Esophagus muscularis mucosa (tissue), 4 donors: ENCODE measurements around the gene INPP4B. TPM values are rescaled to one million over a fixed set of nuclear protein-coding genes. Genes with fewer than 3 reads are reported as not detected.

Experiments
- DNase-seq: peaks from one replicate; pipeline ENCODE4 v3.0.0-alpha.2; 2017; ENCODE audit errors: extremely low spot score
- H3K27ac ChIP-seq, 4 donors: fragments of 200-600 bp; sonication (generic); replicated peaks in 1 of 4; 1 replicate in 3 of 4; 2 replicates in 1 of 4; pipeline ENCODE4 v1.5.1; 2016 to 2019; ENCODE audit warnings: mild to moderate bottlenecking in 1 of 4
- H3K27me3 ChIP-seq, 4 donors: fragments of 200-600 bp; sonication (generic); one replicate each; pipeline versions ENCODE4 v1.5.1 to v1.6.0; 2016 to 2019
- H3K36me3 ChIP-seq, 4 donors: fragments of 200-600 bp; sonication (generic); one replicate each; pipeline ENCODE4 v1.5.1; 2016 to 2019
- H3K4me1 ChIP-seq, 4 donors: fragments of 200-600 bp; sonication (generic); one replicate each; pipeline ENCODE4 v1.5.1; 2016 to 2019
- H3K4me3 ChIP-seq, 4 donors: fragments of 200-600 bp; sonication (generic); 1 replicate in 2 of 4; 2 replicates in 2 of 4; pipeline ENCODE4 v1.5.1; 2016 to 2019; ENCODE audit warnings: mild to moderate bottlenecking in 4 of 4, moderate library complexity in 1 of 4
- H3K9me3 ChIP-seq, 4 donors: fragments of 200-600 bp; sonication (generic); 1 replicate in 3 of 4; 2 replicates in 1 of 4; pipeline ENCODE4 v1.5.1; 2016 to 2019
- CTCF ChIP-seq, 3 experiments: fragments of 200-600 bp in 2 of 3; fragments of 450-650 bp in 1 of 3; sonication (generic) in 2 of 3; IDR thresholded peaks; one replicate each; pipeline ENCODE4 v1.5.1; 2017 to 2019; ENCODE audit warnings: antibody characterized with exemption in 3 of 3, mild to moderate bottlenecking in 2 of 3, moderate library complexity in 1 of 3
- EP300 ChIP-seq: sonication (generic); formaldehyde crosslinking; IDR thresholded peaks from one replicate; pipeline ENCODE4 v1.6.1; 2017; ENCODE audit warnings: antibody characterized with exemption
- POLR2A ChIP-seq: fragments of 450-650 bp; IDR thresholded peaks from one replicate; pipeline ENCODE4 v1.6.1; 2017; ENCODE audit warnings: antibody characterized with exemption, moderate library complexity, mild to moderate bottlenecking, low read depth
- POLR2AphosphoS5 ChIP-seq, 2 donors: sonication (generic); formaldehyde crosslinking; IDR thresholded peaks; one replicate each; pipeline ENCODE4 v1.6.1; 2017; ENCODE audit warnings: antibody characterized with exemption in 2 of 2
- WGBS: methylation state at CpG from one replicate; pipeline ENCODE4 v1.1.5; 2018; 5-methylcytosine and 5-hydroxymethylcytosine counted together
- intact Hi-C: fragments of 100-400 bp; cut with DNase I; formaldehyde crosslinking; loops from one replicate; pipeline ENCODE4 v1.15.1; 2023
- total RNA-seq, 4 donors: library from RNA; depleted of rRNA; stranded (reverse); fragments of >200 nt; gene quantifications; one replicate each; pipeline versions ENCODE4 v1.1.0 to v1.2.1, GENCODE V29; 2016

Gene INPP4B
- total RNA-seq, 4 donors from 2014 or later = 12.7 to 23.4 (median 15.9) TPM

DNA sequence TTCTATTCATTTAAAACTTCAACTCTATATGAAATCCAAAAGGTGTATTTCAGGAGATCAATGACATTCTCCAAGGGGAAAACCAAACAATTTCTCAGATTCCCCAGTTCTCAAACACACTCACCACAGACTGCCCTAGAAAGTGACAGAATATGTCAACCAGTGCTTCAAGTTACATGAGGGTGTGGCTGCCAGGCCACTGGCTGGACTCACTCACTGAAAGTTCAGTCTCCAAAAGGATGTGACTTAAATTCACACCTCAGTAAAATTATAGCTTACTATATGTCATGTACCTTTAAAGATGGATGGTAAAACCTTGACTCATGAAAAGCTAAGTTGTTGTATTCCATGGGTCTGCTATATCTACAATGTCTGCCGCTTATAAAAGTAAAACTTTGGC is 7.3 kb downstream of the INPP4B start:
- no peak for DNase-seq
- Histone ChIP-seq H3K4me3 (no peak overlapping the region), H3K27me3 (no peaks in the 10 kb centered on the region), H3K9me3 (no peaks in the 10 kb centered on the region), H3K4me1 (no peaks in the 10 kb centered on the region), H3K36me3 (no peaks in the 10 kb centered on the region), H3K27ac (no peak overlapping the region)
- WGBS = 94% methylated on average over 1 of the region's 1 CpG
- intact Hi-C loops = no loop called here
- no peak for TF ChIP-seq POLR2AphosphoS5 (IDR thresholded peaks at IDR 0.05)
- TF ChIP-seq POLR2A = no peak
- TF ChIP-seq EP300 = no peak
- TF ChIP-seq CTCF (IDR thresholded peaks at IDR 0.05) = no peak

- Histone ChIP-seq H3K9me3 (no peaks in the 10 kb centered on the region), H3K4me1 (peaks cover 0 to 3% (median 0%) of the 10 kb centered on the region in 4 donors), H3K27me3 (no peaks in the 10 kb centered on the region), H3K4me3 (no peak overlapping the region), H3K27ac (no peak overlapping the region), H3K36me3 (no peaks in the 10 kb centered on the region)
- intact Hi-C loops = no loop called here
- 79% methylated on average over 5 of the region's 5 CpGs for WGBS
- DNase-seq = no peak
- no peak for TF ChIP-seq CTCF (IDR thresholded peaks at IDR 0.05)
Observed at GRCh38 chr4:142832022-142832421, 14.1 kb downstream of the INPP4B start.

- no peak for TF ChIP-seq POLR2AphosphoS5 (IDR thresholded peaks at IDR 0.05)
- no peak for TF ChIP-seq EP300
- TF ChIP-seq POLR2A = no peak
- TF ChIP-seq CTCF (IDR thresholded peaks at IDR 0.05) = no peak
- H3K9me3 ChIP-seq = no peaks in the 10 kb centered on the region
- DNase-seq = no peak
- no peaks in the 10 kb centered on the region for H3K27me3 ChIP-seq
- H3K4me3 ChIP-seq = no peak overlapping the region
- no peak overlapping the region for H3K27ac ChIP-seq
- intact Hi-C loops = no loop called here
- 91% methylated on average over 4 of the region's 4 CpGs for WGBS
- peaks cover 0 to 5% (median 1%) of the 10 kb centered on the region in 4 donors for H3K4me1 ChIP-seq
- no peaks in the 10 kb centered on the region for H3K36me3 ChIP-seq
Observed at GRCh38 chr4:142826503-142827241, 19.4 kb downstream of the INPP4B start.

- no peak overlapping the region for H3K27ac ChIP-seq
- 56% methylated on average over 1 of the region's 1 CpG for WGBS
- DNase-seq = no peak
- no peak for TF ChIP-seq POLR2A
- TF ChIP-seq POLR2AphosphoS5 (IDR thresholded peaks at IDR 0.05) = no peak
- TF ChIP-seq EP300 = no peak
- no peak for TF ChIP-seq CTCF (IDR thresholded peaks at IDR 0.05)
- H3K27me3 ChIP-seq = no peaks in the 10 kb centered on the region
- H3K4me3 ChIP-seq = no peak overlapping the region
- H3K4me1 ChIP-seq = peaks cover 0 to 5% (median under 1%) of the 10 kb centered on the region in 4 donors
- intact Hi-C loops = no loop called here
- H3K9me3 ChIP-seq = no peaks in the 10 kb centered on the region
- H3K36me3 ChIP-seq = no peaks in the 10 kb centered on the region
Observed at GRCh38 chr4:142824368-142824767, 21.7 kb downstream of the INPP4B start.

GRCh38 chr4:142823796-142824195 is 22.3 kb downstream of the INPP4B start:
- Histone ChIP-seq H3K27me3 (no peaks in the 10 kb centered on the region), H3K4me1 (peaks cover 0 to 5% (median 0%) of the 10 kb centered on the region in 4 donors), H3K27ac (no peak overlapping the region), H3K4me3 (no peak overlapping the region), H3K9me3 (no peaks in the 10 kb centered on the region), H3K36me3 (no peaks in the 10 kb centered on the region)
- WGBS = 87% methylated on average over 1 of the region's 1 CpG
- TF ChIP-seq POLR2AphosphoS5 (IDR thresholded peaks at IDR 0.05) (no peak), CTCF (IDR thresholded peaks at IDR 0.05) (no peak), EP300 (no peak), POLR2A (no peak)
- DNase-seq = no peak
- intact Hi-C loops = no loop called here
